HepG2 (cell line): ENCODE results near the gene PRKCG. TPM values are rescaled to one million over a fixed set of nuclear protein-coding genes. Genes with fewer than 3 reads are reported as not detected.

Experiments used
- CBX2 ChIP-seq, 2 experiments: fragments of 200-600 bp in 1 of 2; sonication (generic); formaldehyde crosslinking in 1 of 2; IDR thresholded peaks; 2 replicates each; pipeline versions ENCODE4 v1.7.0 to v1.8.1; 2018 to 2022; ENCODE audit warnings: low read depth in 2 of 2, low read length in 1 of 2, mild to moderate bottlenecking in 1 of 2, missing genetic modification reagents in 1 of 2
- RBM22 ChIP-seq: fragments of 200-400 bp; formaldehyde crosslinking; optimal IDR thresholded peaks from 2 replicates; pipeline ENCODE3; 2017; ENCODE audit warnings: mild to moderate bottlenecking, low read length, moderate library complexity
- ZFX ChIP-seq: sonication (generic); formaldehyde crosslinking; IDR thresholded peaks from 2 replicates; pipeline ENCODE4 v1.4.0; 2020; ENCODE audit warnings: mild to moderate bottlenecking, low read depth, missing genetic modification reagents, moderate library complexity
- ZNF337 ChIP-seq: sonication (generic); formaldehyde crosslinking; IDR thresholded peaks from 2 replicates; pipeline ENCODE4 v1.5.1; 2020; ENCODE audit warnings: missing genetic modification reagents, low read depth, mild to moderate bottlenecking, borderline replicate concordance
- ZNF460 ChIP-seq: sonication (generic); formaldehyde crosslinking; IDR thresholded peaks from 2 replicates; pipeline ENCODE4 v1.5.1; 2020; ENCODE audit warnings: missing genetic modification reagents, mild to moderate bottlenecking, borderline replicate concordance
- ZNF510 ChIP-seq: sonication (generic); formaldehyde crosslinking; IDR thresholded peaks from 2 replicates; pipeline ENCODE4 v1.4.0; 2020; ENCODE audit warnings: low read depth, mild to moderate bottlenecking, missing genetic modification reagents
- polyA plus RNA-seq, 8 experiments: library from polyadenylated mRNA; depleted of rRNA in 3 of 8; stranded (reverse) in 7 of 8; unstranded in 1 of 8; fragments of >200 nt; fragmentation: Illumina TruSeq in 4 of 8; extraction: Trizol in 4 of 8; gene quantifications; 2 replicates each; pipeline versions ENCODE4 v1.2.1 to v1.2.3, GENCODE V29; 2011 to 2016; ENCODE audit warnings: low read depth in 4 of 8, missing spikeins in 1 of 8, mixed read lengths in 1 of 8; ENCODE audit not compliant: insufficient read depth in 1 of 8
- total RNA-seq, 5 experiments: library from RNA; depleted of rRNA; stranded (reverse); fragments of >200 nt; fragmentation: Illumina TruSeq; extraction: Trizol; gene quantifications; 2 replicates each; pipeline ENCODE4 v1.2.3, GENCODE V29; 2016; ENCODE audit warnings: low read depth in 1 of 5
- TF ChIP-seq, protein P1 (sequence below): IDR thresholded peaks from 2 replicates; pipeline ENCODE4 v1.6.1; 2016
- TF ChIP-seq, protein P2 (sequence below): sonication (generic); formaldehyde crosslinking; IDR thresholded peaks from 2 replicates; pipeline ENCODE4 v1.4.0; 2020; ENCODE audit warnings: mild to moderate bottlenecking, missing genetic modification reagents, borderline replicate concordance
- TF ChIP-seq, protein P3 (sequence below): sonication (generic); formaldehyde crosslinking; IDR thresholded peaks from 2 replicates; pipeline ENCODE4 v1.5.0; 2020; ENCODE audit warnings: mild to moderate bottlenecking, missing genetic modification reagents, borderline replicate concordance

Gene PRKCG
- total and polyA plus RNA-seq, 2 of the 13 experiments (the other 11 are each of a cell fraction or from before 2014, with no cell fraction given), result 0.02 to 0.03 TPM

DNA sequence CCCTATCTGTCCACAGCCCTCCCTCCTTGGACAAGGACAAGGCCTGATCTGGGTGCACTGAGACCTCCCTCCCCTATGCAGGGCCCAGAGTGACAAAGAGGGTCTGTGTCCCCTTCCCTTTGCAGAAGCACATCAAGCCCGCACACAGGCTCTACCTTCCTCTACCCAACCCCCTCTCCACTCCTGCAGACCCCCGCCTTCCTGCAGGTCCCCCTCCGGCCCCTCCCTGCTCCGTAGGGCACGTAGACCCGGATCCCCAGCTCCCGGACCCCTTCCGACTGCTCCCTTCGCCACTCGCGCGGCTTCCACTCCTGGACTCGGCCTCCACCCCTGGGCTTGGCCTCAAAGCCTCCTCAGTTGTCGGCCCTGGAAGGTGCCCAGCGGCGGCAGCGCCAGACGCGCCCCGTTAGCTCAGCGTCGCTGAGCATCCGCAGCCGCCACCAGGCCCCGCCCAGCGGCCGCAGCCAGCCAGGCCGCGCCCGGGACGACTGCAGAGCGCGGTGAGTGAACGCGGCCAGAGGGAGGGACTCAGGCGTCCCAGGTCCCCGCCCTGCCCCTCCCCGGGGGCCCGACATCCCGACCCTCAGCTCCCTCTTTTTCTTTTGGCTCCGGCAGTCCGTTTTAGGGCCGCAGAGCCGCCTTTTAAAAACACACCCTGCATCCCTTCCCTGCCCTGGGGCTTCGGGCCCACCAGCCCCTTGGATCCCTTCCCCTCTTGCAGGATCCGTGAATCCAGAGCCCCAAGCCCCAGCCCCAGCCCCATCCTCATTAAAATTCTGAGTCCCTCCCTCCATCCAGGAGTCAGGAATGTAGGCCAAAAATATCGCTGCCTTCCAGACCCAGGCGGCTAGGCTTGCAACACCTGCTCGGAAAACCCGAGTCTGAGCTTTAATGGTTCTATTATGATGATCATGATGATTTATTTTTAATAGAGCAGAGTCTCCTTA lies 15.8 kb upstream of the PRKCG start (continued):
- TF ChIP-seq, protein P1, sequence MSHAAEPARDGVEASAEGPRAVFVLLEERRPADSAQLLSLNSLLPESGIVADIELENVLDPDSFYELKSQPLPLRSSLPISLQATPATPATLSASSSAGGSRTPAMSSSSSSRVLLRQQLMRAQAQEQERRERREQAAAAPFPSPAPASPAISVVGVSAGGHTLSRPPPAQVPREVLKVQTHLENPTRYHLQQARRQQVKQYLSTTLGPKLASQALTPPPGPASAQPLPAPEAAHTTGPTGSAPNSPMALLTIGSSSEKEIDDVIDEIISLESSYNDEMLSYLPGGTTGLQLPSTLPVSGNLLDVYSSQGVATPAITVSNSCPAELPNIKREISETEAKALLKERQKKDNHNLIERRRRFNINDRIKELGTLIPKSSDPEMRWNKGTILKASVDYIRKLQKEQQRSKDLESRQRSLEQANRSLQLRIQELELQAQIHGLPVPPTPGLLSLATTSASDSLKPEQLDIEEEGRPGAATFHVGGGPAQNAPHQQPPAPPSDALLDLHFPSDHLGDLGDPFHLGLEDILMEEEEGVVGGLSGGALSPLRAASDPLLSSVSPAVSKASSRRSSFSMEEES (CRISPR knock-in tag), result peak; percentile 13; the same call in 1 of the 2 replicates
- TF ChIP-seq ZFX (CRISPR knock-in tag), result peak; percentile 92
- TF ChIP-seq, protein P2, sequence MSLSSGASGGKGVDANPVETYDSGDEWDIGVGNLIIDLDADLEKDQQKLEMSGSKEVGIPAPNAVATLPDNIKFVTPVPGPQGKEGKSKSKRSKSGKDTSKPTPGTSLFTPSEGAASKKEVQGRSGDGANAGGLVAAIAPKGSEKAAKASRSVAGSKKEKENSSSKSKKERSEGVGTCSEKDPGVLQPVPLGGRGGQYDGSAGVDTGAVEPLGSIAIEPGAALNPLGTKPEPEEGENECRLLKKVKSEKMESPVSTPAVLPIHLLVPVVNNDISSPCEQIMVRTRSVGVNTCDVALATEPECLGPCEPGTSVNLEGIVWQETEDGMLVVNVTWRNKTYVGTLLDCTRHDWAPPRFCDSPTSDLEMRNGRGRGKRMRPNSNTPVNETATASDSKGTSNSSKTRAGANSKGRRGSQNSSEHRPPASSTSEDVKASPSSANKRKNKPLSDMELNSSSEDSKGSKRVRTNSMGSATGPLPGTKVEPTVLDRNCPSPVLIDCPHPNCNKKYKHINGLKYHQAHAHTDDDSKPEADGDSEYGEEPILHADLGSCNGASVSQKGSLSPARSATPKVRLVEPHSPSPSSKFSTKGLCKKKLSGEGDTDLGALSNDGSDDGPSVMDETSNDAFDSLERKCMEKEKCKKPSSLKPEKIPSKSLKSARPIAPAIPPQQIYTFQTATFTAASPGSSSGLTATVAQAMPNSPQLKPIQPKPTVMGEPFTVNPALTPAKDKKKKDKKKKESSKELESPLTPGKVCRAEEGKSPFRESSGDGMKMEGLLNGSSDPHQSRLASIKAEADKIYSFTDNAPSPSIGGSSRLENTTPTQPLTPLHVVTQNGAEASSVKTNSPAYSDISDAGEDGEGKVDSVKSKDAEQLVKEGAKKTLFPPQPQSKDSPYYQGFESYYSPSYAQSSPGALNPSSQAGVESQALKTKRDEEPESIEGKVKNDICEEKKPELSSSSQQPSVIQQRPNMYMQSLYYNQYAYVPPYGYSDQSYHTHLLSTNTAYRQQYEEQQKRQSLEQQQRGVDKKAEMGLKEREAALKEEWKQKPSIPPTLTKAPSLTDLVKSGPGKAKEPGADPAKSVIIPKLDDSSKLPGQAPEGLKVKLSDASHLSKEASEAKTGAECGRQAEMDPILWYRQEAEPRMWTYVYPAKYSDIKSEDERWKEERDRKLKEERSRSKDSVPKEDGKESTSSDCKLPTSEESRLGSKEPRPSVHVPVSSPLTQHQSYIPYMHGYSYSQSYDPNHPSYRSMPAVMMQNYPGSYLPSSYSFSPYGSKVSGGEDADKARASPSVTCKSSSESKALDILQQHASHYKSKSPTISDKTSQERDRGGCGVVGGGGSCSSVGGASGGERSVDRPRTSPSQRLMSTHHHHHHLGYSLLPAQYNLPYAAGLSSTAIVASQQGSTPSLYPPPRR (CRISPR knock-in tag), result peak; percentile 49; the same call in 1 of the 2 replicates
- TF ChIP-seq ZNF337 (CRISPR knock-in tag), result no peak
- no peak for TF ChIP-seq CBX2 (IDR thresholded peaks at IDR 0.05; ENCODE audit: low read depth, low read length)
- peak; percentile 58; the same call in 1 of the 2 replicates for TF ChIP-seq CBX2 (CRISPR knock-in tag; IDR thresholded peaks at IDR 0.05; ENCODE audit: low read depth)
- TF ChIP-seq RBM22, result peak; percentile 24
- TF ChIP-seq, protein P3, sequence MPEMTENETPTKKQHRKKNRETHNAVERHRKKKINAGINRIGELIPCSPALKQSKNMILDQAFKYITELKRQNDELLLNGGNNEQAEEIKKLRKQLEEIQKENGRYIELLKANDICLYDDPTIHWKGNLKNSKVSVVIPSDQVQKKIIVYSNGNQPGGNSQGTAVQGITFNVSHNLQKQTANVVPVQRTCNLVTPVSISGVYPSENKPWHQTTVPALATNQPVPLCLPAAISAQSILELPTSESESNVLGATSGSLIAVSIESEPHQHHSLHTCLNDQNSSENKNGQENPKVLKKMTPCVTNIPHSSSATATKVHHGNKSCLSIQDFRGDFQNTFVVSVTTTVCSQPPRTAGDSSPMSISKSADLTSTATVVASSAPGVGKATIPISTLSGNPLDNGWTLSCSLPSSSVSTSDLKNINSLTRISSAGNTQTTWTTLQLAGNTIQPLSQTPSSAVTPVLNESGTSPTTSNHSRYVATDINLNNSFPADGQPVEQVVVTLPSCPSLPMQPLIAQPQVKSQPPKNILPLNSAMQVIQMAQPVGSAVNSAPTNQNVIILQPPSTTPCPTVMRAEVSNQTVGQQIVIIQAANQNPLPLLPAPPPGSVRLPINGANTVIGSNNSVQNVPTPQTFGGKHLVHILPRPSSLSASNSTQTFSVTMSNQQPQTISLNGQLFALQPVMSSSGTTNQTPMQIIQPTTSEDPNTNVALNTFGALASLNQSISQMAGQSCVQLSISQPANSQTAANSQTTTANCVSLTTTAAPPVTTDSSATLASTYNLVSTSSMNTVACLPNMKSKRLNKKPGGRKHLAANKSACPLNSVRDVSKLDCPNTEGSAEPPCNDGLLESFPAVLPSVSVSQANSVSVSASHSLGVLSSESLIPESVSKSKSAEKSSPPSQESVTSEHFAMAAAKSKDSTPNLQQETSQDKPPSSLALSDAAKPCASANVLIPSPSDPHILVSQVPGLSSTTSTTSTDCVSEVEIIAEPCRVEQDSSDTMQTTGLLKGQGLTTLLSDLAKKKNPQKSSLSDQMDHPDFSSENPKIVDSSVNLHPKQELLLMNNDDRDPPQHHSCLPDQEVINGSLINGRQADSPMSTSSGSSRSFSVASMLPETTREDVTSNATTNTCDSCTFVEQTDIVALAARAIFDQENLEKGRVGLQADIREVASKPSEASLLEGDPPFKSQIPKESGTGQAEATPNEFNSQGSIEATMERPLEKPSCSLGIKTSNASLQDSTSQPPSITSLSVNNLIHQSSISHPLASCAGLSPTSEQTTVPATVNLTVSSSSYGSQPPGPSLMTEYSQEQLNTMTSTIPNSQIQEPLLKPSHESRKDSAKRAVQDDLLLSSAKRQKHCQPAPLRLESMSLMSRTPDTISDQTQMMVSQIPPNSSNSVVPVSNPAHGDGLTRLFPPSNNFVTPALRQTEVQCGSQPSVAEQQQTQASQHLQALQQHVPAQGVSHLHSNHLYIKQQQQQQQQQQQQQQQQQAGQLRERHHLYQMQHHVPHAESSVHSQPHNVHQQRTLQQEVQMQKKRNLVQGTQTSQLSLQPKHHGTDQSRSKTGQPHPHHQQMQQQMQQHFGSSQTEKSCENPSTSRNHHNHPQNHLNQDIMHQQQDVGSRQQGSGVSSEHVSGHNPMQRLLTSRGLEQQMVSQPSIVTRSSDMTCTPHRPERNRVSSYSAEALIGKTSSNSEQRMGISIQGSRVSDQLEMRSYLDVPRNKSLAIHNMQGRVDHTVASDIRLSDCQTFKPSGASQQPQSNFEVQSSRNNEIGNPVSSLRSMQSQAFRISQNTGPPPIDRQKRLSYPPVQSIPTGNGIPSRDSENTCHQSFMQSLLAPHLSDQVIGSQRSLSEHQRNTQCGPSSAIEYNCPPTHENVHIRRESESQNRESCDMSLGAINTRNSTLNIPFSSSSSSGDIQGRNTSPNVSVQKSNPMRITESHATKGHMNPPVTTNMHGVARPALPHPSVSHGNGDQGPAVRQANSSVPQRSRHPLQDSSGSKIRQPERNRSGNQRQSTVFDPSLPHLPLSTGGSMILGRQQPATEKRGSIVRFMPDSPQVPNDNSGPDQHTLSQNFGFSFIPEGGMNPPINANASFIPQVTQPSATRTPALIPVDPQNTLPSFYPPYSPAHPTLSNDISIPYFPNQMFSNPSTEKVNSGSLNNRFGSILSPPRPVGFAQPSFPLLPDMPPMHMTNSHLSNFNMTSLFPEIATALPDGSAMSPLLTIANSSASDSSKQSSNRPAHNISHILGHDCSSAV (CRISPR knock-in tag), result 0 out of 2 replicates have a peak, but pooled peaks have one; percentile 63
- TF ChIP-seq ZNF460 (CRISPR knock-in tag), result no peak
- no peak for TF ChIP-seq ZNF510 (CRISPR knock-in tag)
